ENCODE measurements around the gene USH2A. TPM values are rescaled to one million over a fixed set of nuclear protein-coding genes. Genes with fewer than 3 reads are reported as not detected.

USH2A gene
- total RNA-seq, 4 donors from 2014 or later, result under 0.01 to 1.9 (median under 0.01) TPM

- no peak for DNase-seq (ENCODE audit: extremely low spot score)
- H3K27me3 ChIP-seq, result no peaks in the 10 kb centered on the region
- intact Hi-C loops (cut with DNase I), result no loop called here
- H3K27ac ChIP-seq (replicated peaks in 1 of 4), result no peak overlapping the region
- no peaks in the 10 kb centered on the region for H3K9me3 ChIP-seq
- no peaks in the 10 kb centered on the region for H3K4me1 ChIP-seq
- H3K4me3 ChIP-seq, result no peak overlapping the region
- 95% methylated on average over 2 of the region's 2 CpGs for WGBS
- no peaks in the 10 kb centered on the region for H3K36me3 ChIP-seq
- TF ChIP-seq POLR2A (IDR thresholded peaks at IDR 0.05; ENCODE audit: low read depth) (no peak), POLR2AphosphoS5 (IDR thresholded peaks at IDR 0.05) (no peak)
- TF ChIP-seq, protein P1, sequence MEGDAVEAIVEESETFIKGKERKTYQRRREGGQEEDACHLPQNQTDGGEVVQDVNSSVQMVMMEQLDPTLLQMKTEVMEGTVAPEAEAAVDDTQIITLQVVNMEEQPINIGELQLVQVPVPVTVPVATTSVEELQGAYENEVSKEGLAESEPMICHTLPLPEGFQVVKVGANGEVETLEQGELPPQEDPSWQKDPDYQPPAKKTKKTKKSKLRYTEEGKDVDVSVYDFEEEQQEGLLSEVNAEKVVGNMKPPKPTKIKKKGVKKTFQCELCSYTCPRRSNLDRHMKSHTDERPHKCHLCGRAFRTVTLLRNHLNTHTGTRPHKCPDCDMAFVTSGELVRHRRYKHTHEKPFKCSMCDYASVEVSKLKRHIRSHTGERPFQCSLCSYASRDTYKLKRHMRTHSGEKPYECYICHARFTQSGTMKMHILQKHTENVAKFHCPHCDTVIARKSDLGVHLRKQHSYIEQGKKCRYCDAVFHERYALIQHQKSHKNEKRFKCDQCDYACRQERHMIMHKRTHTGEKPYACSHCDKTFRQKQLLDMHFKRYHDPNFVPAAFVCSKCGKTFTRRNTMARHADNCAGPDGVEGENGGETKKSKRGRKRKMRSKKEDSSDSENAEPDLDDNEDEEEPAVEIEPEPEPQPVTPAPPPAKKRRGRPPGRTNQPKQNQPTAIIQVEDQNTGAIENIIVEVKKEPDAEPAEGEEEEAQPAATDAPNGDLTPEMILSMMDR (IDR thresholded peaks at IDR 0.05), result no peak
Observed at GRCh38 chr1:215761446-215761845, 661.8 kb downstream of the USH2A start.

GRCh38 chr1:215754112-215754511, 669.1 kb downstream of the USH2A start:
- no peak for DNase-seq (ENCODE audit: extremely low spot score)
- Histone ChIP-seq H3K27me3 (no peaks in the 10 kb centered on the region), H3K4me1 (no peaks in the 10 kb centered on the region), H3K9me3 (no peaks in the 10 kb centered on the region), H3K4me3 (no peak overlapping the region), H3K36me3 (no peaks in the 10 kb centered on the region), H3K27ac (replicated peaks in 1 of 4) (no peak overlapping the region)
- TF ChIP-seq EP300 (IDR thresholded peaks at IDR 0.05) (no peak), POLR2AphosphoS5 (IDR thresholded peaks at IDR 0.05) (no peak), POLR2A (IDR thresholded peaks at IDR 0.05; ENCODE audit: low read depth) (no peak)
- TF ChIP-seq, protein P1 (IDR thresholded peaks at IDR 0.05), result no peak
- 75% methylated on average over 4 of the region's 4 CpGs for WGBS
- intact Hi-C loops (cut with DNase I), result no loop called here

DNA sequence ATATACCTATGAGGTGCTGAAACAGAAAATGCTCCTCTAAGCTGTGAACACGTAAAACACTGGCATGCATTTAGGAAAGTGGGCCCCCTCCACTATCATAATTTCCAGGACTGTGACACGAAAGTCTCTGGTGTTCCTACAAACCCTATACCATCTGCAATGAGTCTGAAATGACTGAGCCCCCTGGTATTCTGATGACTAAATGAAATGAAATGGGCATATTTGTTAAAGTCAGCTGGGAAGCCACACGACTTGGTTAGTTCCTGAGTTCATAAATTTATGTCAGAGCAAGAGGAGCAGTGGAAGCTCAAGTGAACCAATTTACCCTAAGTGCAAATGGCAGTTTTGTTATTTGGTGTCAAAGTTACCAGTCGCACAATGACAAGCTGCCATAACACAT, 673.8 kb downstream of the USH2A start:
- DNase-seq (ENCODE audit: extremely low spot score), result no peak
- Histone ChIP-seq H3K27ac (replicated peaks in 1 of 4) (no peak overlapping the region), H3K4me3 (no peak overlapping the region), H3K27me3 (no peaks in the 10 kb centered on the region), H3K36me3 (no peaks in the 10 kb centered on the region), H3K4me1 (no peaks in the 10 kb centered on the region), H3K9me3 (no peaks in the 10 kb centered on the region)
- no peak for TF ChIP-seq POLR2A (IDR thresholded peaks at IDR 0.05; ENCODE audit: low read depth)
- no peak for TF ChIP-seq EP300 (IDR thresholded peaks at IDR 0.05)
- TF ChIP-seq POLR2AphosphoS5 (IDR thresholded peaks at IDR 0.05), result no peak
- TF ChIP-seq, protein P1 (IDR thresholded peaks at IDR 0.05), result no peak
- intact Hi-C loops (cut with DNase I), result no loop called here
- WGBS, result 71% methylated on average over 4 of the region's 4 CpGs

GRCh38 chr1:215748431-215748830, 674.8 kb downstream of the USH2A start:
- no peak for DNase-seq (ENCODE audit: extremely low spot score)
- Histone ChIP-seq H3K36me3 (no peaks in the 10 kb centered on the region), H3K9me3 (no peaks in the 10 kb centered on the region), H3K4me3 (no peak overlapping the region), H3K27me3 (no peaks in the 10 kb centered on the region), H3K27ac (replicated peaks in 1 of 4) (no peak overlapping the region), H3K4me1 (no peaks in the 10 kb centered on the region)
- TF ChIP-seq, protein P1 (IDR thresholded peaks at IDR 0.05), result no peak
- 79% methylated on average over 1 of the region's 1 CpG for WGBS
- intact Hi-C loops (cut with DNase I), result no loop called here

DNA sequence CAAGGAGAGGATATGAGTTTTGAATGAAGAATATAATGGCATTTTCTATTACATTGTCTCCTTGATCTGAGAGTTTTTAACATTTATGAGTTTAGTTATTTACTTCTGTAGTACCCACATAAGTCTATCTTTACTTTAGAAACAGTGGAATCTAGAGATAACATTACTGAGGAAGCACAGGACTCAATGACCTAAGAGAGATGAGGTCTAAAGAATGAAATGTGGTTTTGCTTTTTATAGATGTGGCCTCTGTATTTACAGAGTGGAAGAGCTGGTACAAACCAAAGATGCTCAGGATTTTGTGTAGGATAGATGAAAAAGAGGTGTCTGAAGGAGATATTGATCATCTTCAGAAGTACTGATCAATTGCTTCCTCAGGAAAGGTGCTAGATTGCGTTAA, 678.8 kb downstream of the USH2A start:
- Histone ChIP-seq H3K4me1 (no peaks in the 10 kb centered on the region), H3K36me3 (no peaks in the 10 kb centered on the region), H3K4me3 (no peak overlapping the region), H3K27ac (replicated peaks in 1 of 4) (no peak overlapping the region), H3K27me3 (no peaks in the 10 kb centered on the region), H3K9me3 (no peaks in the 10 kb centered on the region)
- no peak for DNase-seq (ENCODE audit: extremely low spot score)
- 86% methylated on average over 1 of the region's 1 CpG for WGBS
- no peak for TF ChIP-seq POLR2AphosphoS5 (IDR thresholded peaks at IDR 0.05)
- TF ChIP-seq, protein P1 (IDR thresholded peaks at IDR 0.05), result no peak
- intact Hi-C loops (cut with DNase I), result no loop called here
